GM19099 (cell line): ENCODE results near the gene ERCC6L2.

Experiments used
- POLR2A ChIP-seq: IDR thresholded peaks from 3 replicates; pipeline ENCODE4 v1.6.1; 2011; ENCODE audit warnings: low read depth; ENCODE audit not compliant: insufficient read length; ENCODE audit errors: extremely low read depth

Gene ERCC6L2

GRCh38 chr9:95927271-95928004, 51.9 kb downstream of the ERCC6L2 start:
- TF ChIP-seq POLR2A, result no peak

- TF ChIP-seq POLR2A, result no peak
These were observed 54.8 kb downstream of the ERCC6L2 start for GRCh38 chr9:95930277-95930676.

DNA sequence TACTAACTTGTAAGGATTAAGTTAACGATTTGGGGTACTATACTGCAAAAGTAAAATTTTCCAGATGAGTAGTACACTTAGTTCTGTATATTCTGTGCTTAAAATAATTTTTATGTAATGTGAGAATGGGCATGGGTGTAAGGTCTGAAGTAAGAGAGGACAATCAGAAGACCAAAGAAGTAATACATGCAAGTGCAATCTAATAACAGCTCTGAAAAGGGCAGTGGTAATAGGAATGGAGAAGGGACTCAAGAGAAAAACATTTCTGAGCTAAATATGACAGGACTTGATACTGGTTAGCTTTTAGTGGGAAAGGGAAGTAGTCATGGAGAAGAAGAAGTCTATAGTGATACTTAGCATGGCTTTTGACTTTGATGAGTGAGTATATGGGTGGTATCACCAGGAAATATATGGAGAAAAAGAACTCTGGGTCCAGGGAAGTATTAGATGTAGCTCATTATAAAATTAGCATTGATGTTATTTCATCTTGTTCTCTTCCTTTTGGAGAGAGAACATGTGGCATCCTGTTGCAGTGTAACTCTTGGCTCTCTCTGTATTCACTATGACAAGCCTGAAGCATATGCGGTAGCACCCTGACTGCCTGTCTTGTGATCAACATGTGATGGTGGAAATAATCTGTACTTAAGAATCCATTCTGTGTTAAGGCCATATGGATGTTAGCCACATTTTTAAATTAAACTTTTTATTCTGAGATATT, 60.5 kb downstream of the ERCC6L2 start:
- no peak for TF ChIP-seq POLR2A

DNA sequence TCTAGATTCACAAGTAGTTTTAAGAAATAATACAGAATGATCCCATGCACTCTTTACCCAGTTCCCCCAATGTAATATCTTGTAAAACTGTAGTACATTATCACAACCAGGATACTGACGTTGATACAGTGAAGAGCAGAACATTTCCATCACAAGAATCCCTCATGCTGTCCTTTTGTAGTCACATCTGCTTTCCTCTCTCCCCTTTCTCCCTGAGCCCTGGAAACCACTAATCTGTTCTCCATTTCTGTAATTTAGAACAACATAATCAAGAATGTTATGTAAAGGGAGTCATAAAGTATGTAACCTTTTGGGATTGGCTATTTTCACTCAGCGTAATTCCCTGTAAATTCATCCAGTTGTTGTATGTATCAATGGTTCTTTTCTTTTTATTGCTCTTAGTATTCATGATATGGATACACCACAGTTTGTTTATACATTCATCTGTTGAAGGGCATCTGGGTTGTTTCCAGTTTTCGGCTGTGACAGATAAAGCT, 61.1 kb downstream of the ERCC6L2 start:
- TF ChIP-seq POLR2A, result no peak

DNA sequence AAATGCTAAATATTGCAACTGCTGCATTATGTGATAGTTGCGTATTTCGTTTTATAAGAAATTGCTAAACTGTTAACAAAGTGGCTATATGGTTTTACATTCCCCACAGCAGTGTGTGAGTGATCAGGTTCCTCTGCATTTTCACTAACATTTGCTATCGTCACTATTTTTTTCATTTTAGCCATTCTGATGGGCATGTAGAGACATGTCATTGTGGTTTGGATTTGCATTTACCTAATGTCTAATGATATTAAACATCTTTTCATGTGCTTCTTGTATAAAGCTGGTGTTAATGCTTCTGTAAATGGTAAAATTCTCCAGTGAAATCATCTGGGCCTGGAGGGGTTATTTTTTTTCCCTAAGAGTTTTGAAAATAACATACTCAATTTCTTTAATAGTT, 61.6 kb downstream of the ERCC6L2 start:
- TF ChIP-seq POLR2A, result no peak

- no peak for TF ChIP-seq POLR2A
These were observed 63.2 kb downstream of the ERCC6L2 start for GRCh38 chr9:95938724-95939123.

GRCh38 chr9:95939472-95939871, 64.0 kb downstream of the ERCC6L2 start:
- TF ChIP-seq POLR2A, result no peak

DNA sequence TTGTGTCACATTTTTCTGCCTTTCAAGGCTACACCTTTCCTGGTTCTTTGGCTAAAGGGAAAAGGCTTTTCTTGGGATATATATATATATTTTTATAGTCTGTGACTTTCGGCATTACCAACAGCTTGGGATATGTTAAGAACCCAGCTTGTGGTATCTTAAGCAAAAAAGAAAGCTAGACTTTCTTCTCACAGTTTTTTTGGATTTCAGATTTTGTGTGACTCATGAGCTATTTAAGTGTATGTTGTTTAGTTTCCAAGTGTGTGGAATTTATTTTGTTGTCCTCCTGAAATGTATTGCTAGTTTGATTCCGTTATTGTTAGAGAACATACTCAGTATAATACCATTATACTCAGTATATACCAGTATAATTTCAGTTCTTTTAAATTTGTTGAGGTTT, 64.8 kb downstream of the ERCC6L2 start:
- no peak for TF ChIP-seq POLR2A

DNA sequence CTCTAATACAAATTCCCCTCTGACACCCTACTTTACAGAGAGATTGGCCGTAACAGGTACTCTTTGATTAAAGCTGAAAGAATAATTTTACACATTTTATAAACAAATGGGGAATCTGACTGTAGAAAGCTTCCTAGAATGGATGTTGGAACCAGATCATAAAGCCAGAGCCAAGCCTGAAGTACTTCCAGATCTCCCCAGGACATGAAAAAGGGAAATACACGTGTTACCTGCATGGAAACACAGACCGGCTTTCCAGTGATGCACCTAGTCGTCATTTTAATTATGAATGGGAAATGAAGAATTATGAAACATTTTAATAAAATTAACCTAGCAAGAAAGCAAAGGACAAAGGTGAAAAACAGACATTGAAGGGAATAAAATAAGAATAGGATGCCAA, 66.5 kb downstream of the ERCC6L2 start:
- TF ChIP-seq POLR2A, result no peak

- no peak for TF ChIP-seq POLR2A
These were observed 71.6 kb downstream of the ERCC6L2 start for GRCh38 chr9:95947118-95947517.

- no peak for TF ChIP-seq POLR2A
These were observed 77.0 kb downstream of the ERCC6L2 start for GRCh38 chr9:95952471-95952870.

DNA sequence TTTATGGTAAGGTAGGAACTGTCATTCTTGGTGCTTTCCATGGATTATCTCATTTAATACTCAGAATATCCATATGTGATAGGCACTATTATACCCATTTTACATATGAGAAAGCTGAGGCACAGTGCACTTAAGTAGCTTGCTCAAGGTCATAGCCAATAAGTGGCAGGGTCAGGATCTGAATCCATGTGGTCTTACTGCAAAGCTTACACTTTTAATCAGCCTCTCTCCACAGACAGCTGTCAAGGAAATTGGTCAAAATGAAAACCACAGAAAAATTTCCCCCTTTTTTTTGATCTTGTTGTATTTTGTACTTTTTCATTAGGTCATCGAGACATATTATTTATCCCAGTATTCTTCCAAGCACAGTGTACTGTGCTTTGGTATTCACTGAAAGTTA, 78.5 kb downstream of the ERCC6L2 start:
- TF ChIP-seq POLR2A, result no peak

- TF ChIP-seq POLR2A, result no peak
These were observed 79.4 kb downstream of the ERCC6L2 start for GRCh38 chr9:95954940-95955339.

DNA sequence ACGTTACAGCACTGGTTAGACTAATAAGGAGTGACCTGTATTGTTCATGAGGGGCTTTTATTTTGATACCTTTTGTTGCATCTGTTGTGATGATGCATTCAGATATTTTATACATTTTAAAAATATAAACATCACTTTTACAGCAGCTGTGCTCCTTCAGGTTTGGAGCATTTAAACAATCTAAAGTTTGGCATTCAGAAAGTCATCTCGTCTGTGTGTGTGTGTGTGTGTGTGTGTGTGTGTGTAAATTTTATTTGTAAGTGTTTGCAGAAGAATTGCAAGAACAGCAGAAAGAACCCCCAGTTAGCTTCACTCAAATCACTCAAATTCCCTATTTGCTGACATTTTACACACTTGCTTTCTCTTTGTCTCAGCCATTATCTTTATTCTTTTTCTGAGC, 87.4 kb downstream of the ERCC6L2 start:
- no peak for TF ChIP-seq POLR2A

DNA sequence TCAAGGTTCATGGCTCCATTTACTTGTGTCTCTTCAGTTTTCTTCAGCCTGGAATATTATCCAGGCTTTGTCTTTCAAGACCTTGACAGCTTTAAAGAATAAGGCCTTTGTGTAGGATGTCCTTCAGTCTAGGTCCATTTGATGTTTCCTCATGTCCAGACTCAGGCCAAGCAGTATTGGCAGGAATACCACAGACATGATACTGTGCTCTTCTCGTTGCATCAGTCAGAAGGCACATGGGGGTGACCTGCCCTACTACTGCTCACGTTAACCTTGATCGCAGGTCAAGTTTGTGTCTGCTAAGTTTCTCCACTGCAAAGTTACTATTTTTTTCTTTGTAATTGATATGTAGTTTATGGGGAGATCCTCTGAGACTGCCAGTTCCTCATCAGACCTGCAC, 88.2 kb downstream of the ERCC6L2 start:
- TF ChIP-seq POLR2A, result no peak

DNA sequence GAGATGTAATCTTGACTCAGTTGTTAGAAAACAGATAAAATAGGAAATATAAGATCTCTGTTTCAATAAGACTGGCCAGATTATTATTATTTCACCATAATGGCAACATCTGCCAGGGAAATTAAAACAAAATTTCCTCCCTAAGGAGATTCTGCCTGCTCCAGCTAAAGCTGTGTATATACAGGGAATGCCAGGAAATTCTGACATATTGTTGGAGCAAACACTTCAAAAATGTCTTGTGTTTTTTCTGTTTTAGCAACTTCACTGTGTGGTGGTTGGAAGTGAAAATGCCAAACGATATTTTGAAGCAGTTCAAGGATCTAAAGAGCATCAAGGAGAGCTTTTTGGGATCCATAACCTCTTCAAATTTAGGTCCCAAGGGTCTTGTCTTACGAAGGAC, 90.8 kb downstream of the ERCC6L2 start:
- no peak for TF ChIP-seq POLR2A
